ENCODE measurements around the gene CAP1.
"Not testable (repeated sequence)": the region's sequence is repeated elsewhere in the genome, so short reads cannot be mapped to it uniquely, and the experiment has no call there.

The CAP1 gene

DNA sequence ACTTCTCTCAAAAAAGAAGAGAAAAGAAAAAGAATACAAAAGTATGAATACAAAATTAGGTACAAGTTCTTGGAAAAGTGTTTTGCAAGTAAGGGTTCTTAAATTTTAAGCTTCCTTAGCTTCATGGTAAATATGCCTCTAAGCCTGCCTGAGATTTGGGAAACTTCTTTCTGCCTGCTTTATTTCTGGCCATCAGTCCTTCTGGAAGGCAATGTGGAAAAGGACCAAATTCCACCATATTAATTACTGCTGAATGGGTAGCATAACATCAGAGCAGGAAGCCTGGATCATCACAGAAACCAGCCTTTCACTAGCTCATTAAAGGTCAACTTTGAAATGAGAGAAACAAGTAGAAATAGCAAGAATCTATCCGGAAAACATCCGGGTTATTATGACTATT lies 39.1 kb upstream of the CAP1 start:
- H3K36me3 Mint-ChIP-seq (ENCODE audit: low read depth) = no peaks in the 10 kb centered on the region
- H3K4me3 Mint-ChIP-seq = no peak overlapping the region
- no peak for TF ChIP-seq CTCF (IDR thresholded peaks at IDR 0.05; ENCODE audit: unreplicated experiment in 3 of 3)
- no peak overlapping the region for H3K27ac Mint-ChIP-seq
- H3K4me1 Mint-ChIP-seq = peaks cover 4% of the 10 kb centered on the region
- peaks cover 5% of the 10 kb centered on the region for H3K27me3 Mint-ChIP-seq (ENCODE audit: low read depth)
- H3K9me3 Mint-ChIP-seq = peaks cover 11% of the 10 kb centered on the region

GRCh38 chr1:40003156-40004093 lies 37.1 kb upstream of the CAP1 start:
- Mint-ChIP-seq H3K27me3 (ENCODE audit: low read depth) (no peaks in the 10 kb centered on the region), H3K4me1 (peaks cover 4% of the 10 kb centered on the region), H3K36me3 (ENCODE audit: low read depth) (no peaks in the 10 kb centered on the region), H3K9me3 (peaks cover 11% of the 10 kb centered on the region), H3K27ac (no peak overlapping the region), H3K4me3 (no peak overlapping the region)
- TF ChIP-seq CTCF (IDR thresholded peaks at IDR 0.05; ENCODE audit: unreplicated experiment in 3 of 3) = no peak

- no peaks in the 10 kb centered on the region for H3K27me3 Mint-ChIP-seq (ENCODE audit: low read depth)
- peaks cover 4% of the 10 kb centered on the region for H3K4me1 Mint-ChIP-seq
- H3K9me3 Mint-ChIP-seq = peaks cover 11% of the 10 kb centered on the region
- H3K4me3 Mint-ChIP-seq = no peak overlapping the region
- H3K36me3 Mint-ChIP-seq (ENCODE audit: low read depth) = no peaks in the 10 kb centered on the region
- no peak for TF ChIP-seq CTCF (IDR thresholded peaks at IDR 0.05; ENCODE audit: unreplicated experiment in 3 of 3)
- H3K27ac Mint-ChIP-seq = no peak overlapping the region
Observed at GRCh38 chr1:40004857-40005256, 35.7 kb upstream of the CAP1 start.

- not testable (repeated sequence) for H3K27ac Mint-ChIP-seq; H3K27me3 Mint-ChIP-seq (ENCODE audit: low read depth); H3K4me1 Mint-ChIP-seq; H3K4me3 Mint-ChIP-seq; H3K36me3 Mint-ChIP-seq (ENCODE audit: low read depth)
- peaks cover 13% of the 10 kb centered on the region for H3K9me3 Mint-ChIP-seq
Observed at GRCh38 chr1:40007481-40008034, 33.0 kb upstream of the CAP1 start.

GRCh38 chr1:40011198-40011597 lies 29.3 kb upstream of the CAP1 start:
- H3K4me3 Mint-ChIP-seq = no peak overlapping the region
- no peak overlapping the region for H3K27ac Mint-ChIP-seq
- no peaks in the 10 kb centered on the region for H3K4me1 Mint-ChIP-seq
- no peak for TF ChIP-seq CTCF (IDR thresholded peaks at IDR 0.05; ENCODE audit: unreplicated experiment in 3 of 3)
- no peaks in the 10 kb centered on the region for H3K36me3 Mint-ChIP-seq (ENCODE audit: low read depth)
- H3K9me3 Mint-ChIP-seq = peaks cover 4% of the 10 kb centered on the region
- H3K27me3 Mint-ChIP-seq (ENCODE audit: low read depth) = peaks cover 6% of the 10 kb centered on the region

DNA sequence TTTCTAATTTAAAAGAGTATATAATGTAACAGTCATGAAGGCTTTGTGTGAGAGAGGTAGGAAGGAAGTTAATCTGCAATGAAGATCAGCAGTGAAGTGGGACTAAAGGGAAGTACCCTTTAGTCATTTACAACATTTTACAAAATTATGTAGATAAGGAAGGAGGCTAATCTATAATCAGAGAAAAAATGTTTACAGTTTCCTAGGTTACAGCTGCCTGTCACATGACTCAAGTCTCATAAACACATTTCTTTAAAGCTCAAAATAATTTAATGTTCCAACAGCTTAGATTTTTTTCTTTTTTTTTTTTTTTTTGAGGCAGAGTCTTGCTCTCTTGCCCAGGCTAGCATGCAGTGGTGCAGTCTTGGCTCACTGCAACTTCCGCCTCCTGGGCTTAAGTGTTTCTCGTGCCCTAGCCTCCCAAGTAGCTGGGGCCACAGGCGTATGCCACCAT lies 26.2 kb upstream of the CAP1 start:
- no peak for TF ChIP-seq CTCF (IDR thresholded peaks at IDR 0.05; ENCODE audit: unreplicated experiment in 3 of 3)
- H3K4me3 Mint-ChIP-seq = no peak overlapping the region
- no peak overlapping the region for H3K27ac Mint-ChIP-seq
- H3K9me3 Mint-ChIP-seq = peaks cover 2% of the 10 kb centered on the region
- no peaks in the 10 kb centered on the region for H3K4me1 Mint-ChIP-seq
- peaks cover 11% of the 10 kb centered on the region for H3K27me3 Mint-ChIP-seq (ENCODE audit: low read depth)
- H3K36me3 Mint-ChIP-seq (ENCODE audit: low read depth) = no peaks in the 10 kb centered on the region
